Mucosa of stomach (tissue), 1 donor: ENCODE results near the gene CLPTM1L.

Source experiments
- H3K27me3 ChIP-seq: one replicate; pipeline ENCODE4 v1.7.0; 2013; ENCODE audit warnings: mild to moderate bottlenecking, low read length; ENCODE audit not compliant: control insufficient read depth, insufficient read depth
- H3K36me3 ChIP-seq: one replicate; pipeline ENCODE4 v1.7.0; 2013; ENCODE audit warnings: low read length; ENCODE audit not compliant: control insufficient read depth, insufficient read depth
- H3K4me1 ChIP-seq: one replicate; pipeline ENCODE4 v1.7.0; 2013; ENCODE audit warnings: mild to moderate bottlenecking, low read length; ENCODE audit not compliant: control insufficient read depth, insufficient read depth
- H3K4me3 ChIP-seq: one replicate; pipeline ENCODE4 v1.7.0; 2013; ENCODE audit warnings: low read length
- H3K9ac ChIP-seq: one replicate; pipeline ENCODE4 v1.7.0; 2013; ENCODE audit warnings: mild to moderate bottlenecking, low read length, moderate library complexity
- H3K9me3 ChIP-seq: one replicate; pipeline ENCODE4 v1.7.0; 2013; ENCODE audit warnings: mild to moderate bottlenecking, low read length, moderate library complexity; ENCODE audit not compliant: control insufficient read depth
- donor health status: Pancreatic carcinoma.

Gene CLPTM1L

DNA sequence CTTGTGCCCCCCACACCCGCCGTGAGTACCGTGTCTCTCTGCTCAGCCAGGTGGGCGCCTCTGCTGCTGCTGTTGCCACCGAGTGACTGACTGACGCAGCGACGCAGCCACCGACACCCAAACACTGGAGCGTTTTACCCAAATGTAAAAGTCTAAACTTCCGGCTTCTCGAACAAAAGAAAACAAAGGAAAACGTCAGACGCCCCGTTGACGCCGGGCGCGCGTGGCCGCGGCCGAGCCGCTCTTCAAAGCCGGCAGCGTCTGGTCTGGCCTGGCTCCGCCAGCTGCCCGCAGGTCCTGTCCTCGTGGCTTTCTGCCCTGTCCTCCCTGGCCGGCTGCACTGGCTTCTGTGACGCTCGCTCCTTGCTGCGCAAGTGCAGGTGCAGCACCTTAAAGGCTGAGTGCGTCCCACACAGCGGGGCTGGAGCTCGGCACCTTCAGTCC, 41.4 kb upstream of the CLPTM1L start:
- Histone ChIP-seq H3K9me3 (no peaks in the 10 kb centered on the region), H3K9ac (peak overlapping the region; percentile 74), H3K4me3 (peak overlapping the region; percentile 32), H3K36me3 (no peaks in the 10 kb centered on the region), H3K4me1 (peaks cover 6% of the 10 kb centered on the region), H3K27me3 (peaks cover 15% of the 10 kb centered on the region)

GRCh38 chr5:1385395-1386273, 40.7 kb upstream of the CLPTM1L start:
- H3K27me3 ChIP-seq: peaks cover 15% of the 10 kb centered on the region
- peaks cover 6% of the 10 kb centered on the region for H3K4me1 ChIP-seq
- no peaks in the 10 kb centered on the region for H3K36me3 ChIP-seq
- no peaks in the 10 kb centered on the region for H3K9me3 ChIP-seq
- H3K4me3 ChIP-seq: peak overlapping the region; percentile 32
- peak overlapping the region; percentile 74 for H3K9ac ChIP-seq

DNA sequence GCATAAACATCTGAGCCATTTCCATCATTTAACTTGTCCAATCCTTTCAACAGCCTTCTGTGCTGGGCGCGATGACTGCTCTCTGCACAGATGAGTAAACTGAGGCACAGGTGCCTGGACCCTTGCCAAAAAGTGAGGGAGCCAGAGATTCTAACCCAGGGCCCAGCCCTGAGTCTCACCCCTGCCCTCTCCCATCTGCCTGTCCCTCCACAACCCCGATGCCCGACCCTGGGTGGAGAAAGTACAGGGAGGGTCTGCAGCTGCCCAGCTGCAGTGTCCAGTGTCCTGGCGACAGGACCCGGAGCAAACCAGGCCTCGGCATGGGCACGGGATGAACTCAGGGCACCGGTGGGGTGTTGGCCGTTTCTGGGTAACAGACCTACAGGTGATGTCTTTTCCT, 39.6 kb upstream of the CLPTM1L start:
- Histone ChIP-seq H3K9ac (no peak overlapping the region), H3K27me3 (peaks cover 11% of the 10 kb centered on the region), H3K36me3 (no peaks in the 10 kb centered on the region), H3K4me3 (no peak overlapping the region), H3K4me1 (peaks cover 6% of the 10 kb centered on the region), H3K9me3 (no peaks in the 10 kb centered on the region)

DNA sequence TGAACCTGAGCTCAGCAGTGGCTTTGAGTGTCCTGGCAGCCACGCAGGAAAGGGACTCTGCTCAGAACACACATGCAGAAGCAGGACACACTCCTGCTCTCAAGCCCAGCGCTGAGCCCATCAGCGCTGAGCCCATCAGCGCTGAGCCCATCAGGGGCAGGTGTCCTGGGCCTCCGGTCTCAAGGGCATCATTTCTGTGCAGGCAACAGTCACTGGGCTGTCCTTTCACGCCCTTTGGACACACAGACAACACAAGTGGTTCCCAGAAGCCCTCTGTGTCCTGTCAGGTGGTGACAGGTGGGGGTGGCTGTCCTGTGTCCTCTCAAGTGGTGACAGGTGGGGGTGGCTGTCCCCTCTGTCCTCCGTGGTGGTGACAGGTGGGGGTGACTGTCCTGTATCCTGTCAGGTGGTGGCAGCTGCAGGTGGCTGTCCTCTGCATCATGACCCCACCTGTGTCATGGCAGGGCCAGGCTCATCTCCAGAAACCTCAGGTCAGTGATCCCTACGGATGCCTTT, 39.0 kb upstream of the CLPTM1L start:
- no peak overlapping the region for H3K4me3 ChIP-seq
- H3K27me3 ChIP-seq: peaks cover 14% of the 10 kb centered on the region
- no peak overlapping the region for H3K9ac ChIP-seq
- peaks cover 6% of the 10 kb centered on the region for H3K4me1 ChIP-seq
- no peaks in the 10 kb centered on the region for H3K36me3 ChIP-seq
- H3K9me3 ChIP-seq: no peaks in the 10 kb centered on the region

GRCh38 chr5:1383344-1383743, 38.4 kb upstream of the CLPTM1L start:
- Histone ChIP-seq H3K4me1 (peaks cover 6% of the 10 kb centered on the region), H3K4me3 (no peak overlapping the region), H3K27me3 (peaks cover 18% of the 10 kb centered on the region), H3K9me3 (no peaks in the 10 kb centered on the region), H3K9ac (no peak overlapping the region), H3K36me3 (no peaks in the 10 kb centered on the region)

- no peak overlapping the region for H3K4me3 ChIP-seq
- no peaks in the 10 kb centered on the region for H3K36me3 ChIP-seq
- peaks cover 16% of the 10 kb centered on the region for H3K27me3 ChIP-seq
- H3K4me1 ChIP-seq: peaks cover 6% of the 10 kb centered on the region
- H3K9ac ChIP-seq: no peak overlapping the region
- no peaks in the 10 kb centered on the region for H3K9me3 ChIP-seq
Measured at GRCh38 chr5:1382248-1382700, 37.4 kb upstream of the CLPTM1L start.

GRCh38 chr5:1381370-1382247, 36.7 kb upstream of the CLPTM1L start:
- peaks cover 10% of the 10 kb centered on the region for H3K27me3 ChIP-seq
- H3K36me3 ChIP-seq: no peaks in the 10 kb centered on the region
- no peaks in the 10 kb centered on the region for H3K9me3 ChIP-seq
- peaks cover 6% of the 10 kb centered on the region for H3K4me1 ChIP-seq
- H3K9ac ChIP-seq: no peak overlapping the region
- H3K4me3 ChIP-seq: no peak overlapping the region

DNA sequence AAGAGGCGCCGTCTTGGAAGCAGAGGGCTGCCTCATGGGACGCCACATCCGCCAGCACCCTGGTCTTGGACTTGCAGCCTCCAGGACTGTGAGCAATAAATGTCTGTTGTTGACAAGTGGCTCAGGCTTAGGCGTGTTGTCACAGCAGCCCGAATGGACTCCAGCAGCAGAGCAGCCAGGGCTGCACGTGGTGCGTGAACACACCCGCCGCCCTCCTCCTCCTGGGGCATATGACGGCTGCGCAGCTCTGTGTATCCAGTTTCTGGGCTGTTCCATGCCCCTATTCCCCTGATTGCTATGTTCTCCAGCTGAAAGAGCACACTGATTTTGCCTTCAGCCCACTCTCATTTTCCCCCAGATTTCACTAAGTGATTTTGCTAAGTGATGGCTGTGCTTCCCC, 36.0 kb upstream of the CLPTM1L start:
- Histone ChIP-seq H3K4me1 (peaks cover 6% of the 10 kb centered on the region), H3K36me3 (no peaks in the 10 kb centered on the region), H3K27me3 (peaks cover 7% of the 10 kb centered on the region), H3K9me3 (no peaks in the 10 kb centered on the region), H3K9ac (no peak overlapping the region), H3K4me3 (no peak overlapping the region)

DNA sequence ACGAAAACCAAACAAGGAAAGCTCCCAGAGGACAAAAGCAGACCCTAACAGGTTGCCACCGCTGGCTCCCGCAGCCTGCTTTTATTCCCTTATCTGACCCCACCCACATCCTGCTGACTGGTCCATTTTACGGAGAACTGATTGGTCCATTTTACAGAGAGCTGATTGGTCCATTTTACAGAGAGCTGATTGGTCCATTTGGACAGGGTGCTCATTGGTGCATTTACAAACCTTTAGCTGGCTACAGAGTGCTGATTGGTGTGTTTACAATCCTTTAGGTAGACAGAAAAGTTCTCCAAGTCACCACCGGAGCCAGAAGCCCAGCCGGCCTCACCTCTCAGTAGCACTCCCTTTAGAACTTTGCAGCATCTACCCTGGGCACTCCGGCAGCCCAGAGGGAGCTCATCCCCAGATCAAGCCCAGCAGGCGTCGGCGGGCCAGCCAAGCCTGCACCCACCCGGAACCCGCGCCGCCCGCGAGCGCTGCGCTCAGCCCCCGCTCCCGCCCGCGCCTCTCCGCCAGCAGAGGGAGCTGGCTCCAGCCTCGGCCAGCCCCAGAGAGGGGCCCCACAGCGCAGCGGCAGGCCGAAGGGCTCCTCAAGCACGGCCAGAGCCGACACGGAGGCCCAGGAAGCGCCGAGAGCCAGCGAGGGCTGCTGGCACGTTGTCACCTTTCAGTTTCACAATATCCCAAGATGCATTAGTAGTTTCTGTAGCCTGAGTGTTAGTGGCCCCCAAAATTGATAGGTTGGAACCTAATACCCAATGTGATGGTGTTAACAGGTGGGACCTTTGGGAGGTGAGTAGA, 35.3 kb upstream of the CLPTM1L start:
- Histone ChIP-seq H3K4me1 (peaks cover 2% of the 10 kb centered on the region), H3K9me3 (no peaks in the 10 kb centered on the region), H3K27me3 (peaks cover 11% of the 10 kb centered on the region), H3K9ac (no peak overlapping the region), H3K4me3 (no peak overlapping the region), H3K36me3 (no peaks in the 10 kb centered on the region)

DNA sequence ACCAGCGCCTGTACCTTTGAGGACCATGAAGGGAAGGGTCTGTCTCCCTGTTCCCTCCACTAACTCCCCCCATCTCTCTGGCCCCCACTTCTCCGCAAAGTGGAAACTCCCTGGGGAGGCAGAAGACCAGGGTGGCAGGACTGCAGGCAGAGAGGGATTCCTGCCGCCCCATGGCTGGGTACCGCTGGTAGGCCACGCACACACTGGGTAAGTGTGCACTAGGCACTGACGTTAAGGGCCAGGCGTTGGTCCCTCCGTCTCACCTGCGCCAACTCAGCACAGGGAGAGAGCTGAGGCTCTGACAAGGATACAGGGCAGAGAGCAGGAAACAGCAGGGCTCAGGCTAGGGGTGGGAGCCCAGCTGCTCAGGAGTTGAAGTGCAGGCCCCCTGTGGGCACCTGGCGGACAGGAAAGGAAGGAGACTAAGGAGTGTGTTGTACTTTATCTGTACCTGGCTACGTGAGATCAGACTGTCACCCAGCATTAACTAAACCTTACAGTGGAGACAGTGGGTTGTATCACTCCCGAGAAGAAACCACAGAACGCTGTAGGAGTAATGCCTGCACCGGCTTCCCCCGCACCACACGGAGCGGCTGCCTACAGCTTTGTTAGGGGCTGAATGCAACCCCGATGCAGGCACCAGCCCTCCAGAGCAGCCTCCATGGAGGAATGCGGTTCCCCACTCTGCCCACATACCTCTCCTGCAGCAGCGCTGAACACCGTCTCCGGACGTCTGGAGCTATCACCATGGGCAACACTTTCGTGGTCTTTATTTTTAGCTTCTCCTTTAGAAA, 34.2 kb upstream of the CLPTM1L start:
- Histone ChIP-seq H3K4me3 (no peak overlapping the region), H3K9ac (no peak overlapping the region)

GRCh38 chr5:1378096-1378495, 33.2 kb upstream of the CLPTM1L start:
- Histone ChIP-seq H3K9me3 (no peaks in the 10 kb centered on the region), H3K36me3 (no peaks in the 10 kb centered on the region), H3K4me1 (no peaks in the 10 kb centered on the region), H3K9ac (no peak overlapping the region), H3K27me3 (peaks cover 14% of the 10 kb centered on the region), H3K4me3 (no peak overlapping the region)

More for the DNA sequence above, 34.2 kb upstream of the CLPTM1L start:
- no peaks in the 10 kb centered on the region for H3K36me3 ChIP-seq
- no peaks in the 10 kb centered on the region for H3K4me1 ChIP-seq
- H3K27me3 ChIP-seq: peaks cover 14% of the 10 kb centered on the region
- no peaks in the 10 kb centered on the region for H3K9me3 ChIP-seq
